Measurements from ENCODE around the gene CDHR3. TPM values are rescaled to one million over a fixed set of nuclear protein-coding genes. Genes with fewer than 3 reads are reported as not detected.

The CDHR3 gene
- polyA plus RNA-seq, 4 donors, result 4.1 to 24.1 (median 5.4) TPM

DNA sequence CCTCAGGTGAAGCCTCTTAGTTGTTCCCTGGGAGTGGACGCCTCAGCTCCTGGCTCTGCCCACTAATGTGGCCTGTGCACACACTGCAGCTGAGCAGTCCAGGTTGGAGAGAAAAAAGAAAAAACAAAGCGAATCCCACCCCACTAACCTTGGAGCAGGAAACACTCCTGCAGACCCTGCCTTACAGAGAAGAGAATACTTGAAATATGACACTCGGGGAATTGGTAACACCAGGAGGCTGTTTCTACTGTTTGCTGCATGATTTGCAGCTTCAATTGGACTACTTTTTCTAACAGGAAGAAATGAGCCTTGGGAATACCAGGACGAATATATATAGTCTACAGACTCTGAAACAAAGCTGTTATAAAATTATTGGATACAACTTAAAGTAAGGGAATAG is 22.2 kb downstream of the CDHR3 start:
- no peak for FAIRE-seq
- Histone ChIP-seq H3K4me3 (ENCODE audit: low read depth in 1 of 3, low read length in 3 of 3) (no peak overlapping the region), H3K9me3 (ENCODE audit: control insufficient read depth in 2 of 2, insufficient read depth in 1 of 2, low read depth in 1 of 2, low read length in 1 of 2) (no peaks in the 10 kb centered on the region), H3K36me3 (ENCODE audit: control insufficient read depth in 3 of 3, insufficient read depth in 2 of 3, low read depth in 1 of 3, low read length in 3 of 3) (no peaks in the 10 kb centered on the region), H3K4me1 (ENCODE audit: control insufficient read depth in 3 of 3, insufficient read depth in 2 of 3, low read depth in 1 of 3, low read length in 2 of 3) (no peaks in the 10 kb centered on the region), H3K27ac (ENCODE audit: low read depth in 1 of 3, low read length in 2 of 3) (no peak overlapping the region), H3K27me3 (ENCODE audit: control insufficient read depth in 3 of 3, insufficient read depth in 3 of 3, low read length in 3 of 3) (no peaks in the 10 kb centered on the region)
- 81 to 86% (median 83%) methylated on average over 4 of the region's 4 CpGs for WGBS, 3 donors
- no peak for DNase-seq

DNA sequence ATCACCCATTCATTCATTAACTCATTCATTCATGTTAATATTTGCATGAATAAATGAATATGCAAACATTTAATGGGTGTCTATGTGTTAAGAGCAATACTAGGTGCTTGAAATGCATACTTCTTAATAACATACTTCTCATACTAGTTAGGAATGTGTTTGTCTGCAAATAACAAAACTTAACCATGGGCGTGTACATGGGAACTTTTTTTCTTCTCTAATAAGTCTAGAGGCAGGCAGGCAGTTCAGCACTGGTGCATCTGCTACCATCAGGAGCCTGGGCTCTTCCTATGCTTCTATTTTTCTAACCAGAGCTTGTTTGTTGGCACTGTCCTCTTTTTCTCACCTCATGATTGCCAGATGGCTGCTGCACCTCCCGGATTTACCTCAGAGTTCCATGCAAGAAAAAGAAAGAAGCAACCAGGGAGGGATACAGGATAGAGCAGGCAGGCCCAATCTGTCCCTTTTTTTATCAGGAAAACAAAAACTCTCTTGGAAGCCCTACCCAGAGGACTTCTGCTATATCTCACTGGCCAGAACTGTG is 22.7 kb downstream of the CDHR3 start:
- H3K27ac ChIP-seq (ENCODE audit: low read depth in 1 of 3, low read length in 2 of 3), result no peak overlapping the region
- no peaks in the 10 kb centered on the region for H3K27me3 ChIP-seq (ENCODE audit: control insufficient read depth in 3 of 3, insufficient read depth in 3 of 3, low read length in 3 of 3)
- no peaks in the 10 kb centered on the region for H3K9me3 ChIP-seq (ENCODE audit: control insufficient read depth in 2 of 2, insufficient read depth in 1 of 2, low read depth in 1 of 2, low read length in 1 of 2)
- no peaks in the 10 kb centered on the region for H3K4me1 ChIP-seq (ENCODE audit: control insufficient read depth in 3 of 3, insufficient read depth in 2 of 3, low read depth in 1 of 3, low read length in 2 of 3)
- no peak for DNase-seq
- FAIRE-seq, result no peak
- no peaks in the 10 kb centered on the region for H3K36me3 ChIP-seq (ENCODE audit: control insufficient read depth in 3 of 3, insufficient read depth in 2 of 3, low read depth in 1 of 3, low read length in 3 of 3)
- 81 to 90% (median 90%) methylated on average over 2 of the region's 2 CpGs for WGBS, 3 donors
- no peak overlapping the region for H3K4me3 ChIP-seq (ENCODE audit: low read depth in 1 of 3, low read length in 3 of 3)

- no peak for FAIRE-seq
Measured at GRCh38 chr7:105987046-105987445, 24.0 kb downstream of the CDHR3 start.

DNA sequence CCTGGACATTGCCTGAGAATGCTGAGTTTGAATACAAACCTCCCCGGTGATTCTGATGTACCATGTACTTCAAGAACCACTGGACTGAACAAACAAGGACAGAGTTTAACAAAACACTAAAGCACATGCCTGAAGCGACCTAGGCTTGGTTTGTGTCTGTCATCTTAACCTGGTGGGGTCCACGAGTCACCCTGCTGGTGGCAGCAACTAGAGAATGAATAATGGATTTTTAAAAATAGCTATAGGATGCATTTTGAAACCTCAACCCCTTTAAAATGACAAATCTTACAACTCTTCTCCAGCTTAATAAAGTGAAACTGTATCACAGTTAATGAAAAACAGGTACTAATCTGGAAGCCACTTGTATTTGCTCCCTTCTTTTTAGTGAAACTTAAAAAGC is 25.2 kb downstream of the CDHR3 start:
- H3K36me3 ChIP-seq (ENCODE audit: control insufficient read depth in 3 of 3, insufficient read depth in 2 of 3, low read depth in 1 of 3, low read length in 3 of 3), result no peaks in the 10 kb centered on the region
- H3K4me1 ChIP-seq (ENCODE audit: control insufficient read depth in 3 of 3, insufficient read depth in 2 of 3, low read depth in 1 of 3, low read length in 2 of 3), result no peaks in the 10 kb centered on the region
- H3K4me3 ChIP-seq (ENCODE audit: low read depth in 1 of 3, low read length in 3 of 3), result no peak overlapping the region
- no peak overlapping the region for H3K27ac ChIP-seq (ENCODE audit: low read depth in 1 of 3, low read length in 2 of 3)
- no peaks in the 10 kb centered on the region for H3K27me3 ChIP-seq (ENCODE audit: control insufficient read depth in 3 of 3, insufficient read depth in 3 of 3, low read length in 3 of 3)
- H3K9me3 ChIP-seq (ENCODE audit: control insufficient read depth in 2 of 2, insufficient read depth in 1 of 2, low read depth in 1 of 2, low read length in 1 of 2), result no peaks in the 10 kb centered on the region
- FAIRE-seq (no peak), DNase-seq (no peak)
- 64 to 83% (median 73%) methylated on average over 3 of the region's 3 CpGs for WGBS, 3 donors

More at GRCh38 chr7:105987046-105987445, 24.0 kb downstream of the CDHR3 start:
- WGBS, 3 donors, result 24 to 62% (median 37%) methylated on average over 2 of the region's 2 CpGs
- Histone ChIP-seq H3K4me1 (ENCODE audit: control insufficient read depth in 3 of 3, insufficient read depth in 2 of 3, low read depth in 1 of 3, low read length in 2 of 3) (no peaks in the 10 kb centered on the region), H3K9me3 (ENCODE audit: control insufficient read depth in 2 of 2, insufficient read depth in 1 of 2, low read depth in 1 of 2, low read length in 1 of 2) (no peaks in the 10 kb centered on the region), H3K4me3 (ENCODE audit: low read depth in 1 of 3, low read length in 3 of 3) (no peak overlapping the region), H3K27me3 (ENCODE audit: control insufficient read depth in 3 of 3, insufficient read depth in 3 of 3, low read length in 3 of 3) (no peaks in the 10 kb centered on the region), H3K36me3 (ENCODE audit: control insufficient read depth in 3 of 3, insufficient read depth in 2 of 3, low read depth in 1 of 3, low read length in 3 of 3) (no peaks in the 10 kb centered on the region), H3K27ac (ENCODE audit: low read depth in 1 of 3, low read length in 2 of 3) (no peak overlapping the region)
- DNase-seq, result no peak

GRCh38 chr7:105989191-105989590 is 26.1 kb downstream of the CDHR3 start:
- Histone ChIP-seq H3K4me1 (ENCODE audit: control insufficient read depth in 3 of 3, insufficient read depth in 2 of 3, low read depth in 1 of 3, low read length in 2 of 3) (no peaks in the 10 kb centered on the region), H3K27me3 (ENCODE audit: control insufficient read depth in 3 of 3, insufficient read depth in 3 of 3, low read length in 3 of 3) (no peaks in the 10 kb centered on the region), H3K4me3 (ENCODE audit: low read depth in 1 of 3, low read length in 3 of 3) (no peak overlapping the region), H3K27ac (ENCODE audit: low read depth in 1 of 3, low read length in 2 of 3) (no peak overlapping the region), H3K36me3 (ENCODE audit: control insufficient read depth in 3 of 3, insufficient read depth in 2 of 3, low read depth in 1 of 3, low read length in 3 of 3) (no peaks in the 10 kb centered on the region), H3K9me3 (ENCODE audit: control insufficient read depth in 2 of 2, insufficient read depth in 1 of 2, low read depth in 1 of 2, low read length in 1 of 2) (no peaks in the 10 kb centered on the region)
- FAIRE-seq (no peak), DNase-seq (no peak)
- WGBS, 3 donors, result 23 to 69% (median 54%) methylated on average over 2 of the region's 2 CpGs

DNA sequence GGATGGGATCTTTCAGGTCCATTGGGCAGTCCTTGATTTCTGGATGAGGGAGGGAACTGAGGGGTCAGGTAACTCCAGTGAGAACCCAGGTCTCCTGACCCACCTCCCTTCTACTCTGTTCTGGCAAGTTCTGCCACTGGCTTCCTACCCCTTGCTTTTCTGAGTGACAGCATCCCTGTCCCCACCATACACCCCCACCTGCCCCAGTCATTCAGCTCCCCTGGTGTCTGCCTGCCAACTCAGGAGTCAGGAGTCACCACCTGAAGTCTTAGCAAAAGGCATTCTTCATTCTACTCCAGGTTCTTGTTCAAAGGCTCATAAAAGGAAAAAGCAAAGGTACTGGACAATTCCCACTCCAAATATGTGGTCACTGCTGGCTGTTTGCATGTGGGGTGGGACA is 26.6 kb downstream of the CDHR3 start:
- Histone ChIP-seq H3K27ac (ENCODE audit: low read depth in 1 of 3, low read length in 2 of 3) (no peak overlapping the region), H3K36me3 (ENCODE audit: control insufficient read depth in 3 of 3, insufficient read depth in 2 of 3, low read depth in 1 of 3, low read length in 3 of 3) (no peaks in the 10 kb centered on the region), H3K4me3 (ENCODE audit: low read depth in 1 of 3, low read length in 3 of 3) (no peak overlapping the region), H3K9me3 (ENCODE audit: control insufficient read depth in 2 of 2, insufficient read depth in 1 of 2, low read depth in 1 of 2, low read length in 1 of 2) (no peaks in the 10 kb centered on the region), H3K4me1 (ENCODE audit: control insufficient read depth in 3 of 3, insufficient read depth in 2 of 3, low read depth in 1 of 3, low read length in 2 of 3) (no peaks in the 10 kb centered on the region), H3K27me3 (ENCODE audit: control insufficient read depth in 3 of 3, insufficient read depth in 3 of 3, low read length in 3 of 3) (no peaks in the 10 kb centered on the region)
- FAIRE-seq (no peak), DNase-seq (no peak)

- DNase-seq (no peak), FAIRE-seq (no peak)
- Histone ChIP-seq H3K27ac (ENCODE audit: low read depth in 1 of 3, low read length in 2 of 3) (no peak overlapping the region), H3K9me3 (ENCODE audit: control insufficient read depth in 2 of 2, insufficient read depth in 1 of 2, low read depth in 1 of 2, low read length in 1 of 2) (no peaks in the 10 kb centered on the region), H3K4me1 (ENCODE audit: control insufficient read depth in 3 of 3, insufficient read depth in 2 of 3, low read depth in 1 of 3, low read length in 2 of 3) (no peaks in the 10 kb centered on the region), H3K36me3 (ENCODE audit: control insufficient read depth in 3 of 3, insufficient read depth in 2 of 3, low read depth in 1 of 3, low read length in 3 of 3) (no peaks in the 10 kb centered on the region), H3K4me3 (ENCODE audit: low read depth in 1 of 3, low read length in 3 of 3) (no peak overlapping the region), H3K27me3 (ENCODE audit: control insufficient read depth in 3 of 3, insufficient read depth in 3 of 3, low read length in 3 of 3) (no peaks in the 10 kb centered on the region)
- 81 to 85% (median 84%) methylated on average over 7 of the region's 7 CpGs for WGBS, 3 donors
Measured at GRCh38 chr7:105990141-105990540, 27.1 kb downstream of the CDHR3 start.

- FAIRE-seq, result no peak
- H3K27ac ChIP-seq (ENCODE audit: low read depth in 1 of 3, low read length in 2 of 3), result no peak overlapping the region
- no peak for DNase-seq
- H3K4me1 ChIP-seq (ENCODE audit: control insufficient read depth in 3 of 3, insufficient read depth in 2 of 3, low read depth in 1 of 3, low read length in 2 of 3), result no peaks in the 10 kb centered on the region
- H3K9me3 ChIP-seq (ENCODE audit: control insufficient read depth in 2 of 2, insufficient read depth in 1 of 2, low read depth in 1 of 2, low read length in 1 of 2), result no peaks in the 10 kb centered on the region
- H3K4me3 ChIP-seq (ENCODE audit: low read depth in 1 of 3, low read length in 3 of 3), result no peak overlapping the region
- 67 to 88% (median 88%) methylated on average over 5 of the region's 5 CpGs for WGBS, 3 donors
- no peaks in the 10 kb centered on the region for H3K36me3 ChIP-seq (ENCODE audit: control insufficient read depth in 3 of 3, insufficient read depth in 2 of 3, low read depth in 1 of 3, low read length in 3 of 3)
- no peaks in the 10 kb centered on the region for H3K27me3 ChIP-seq (ENCODE audit: control insufficient read depth in 3 of 3, insufficient read depth in 3 of 3, low read length in 3 of 3)
Measured at GRCh38 chr7:105990727-105991453, 27.8 kb downstream of the CDHR3 start.

DNA sequence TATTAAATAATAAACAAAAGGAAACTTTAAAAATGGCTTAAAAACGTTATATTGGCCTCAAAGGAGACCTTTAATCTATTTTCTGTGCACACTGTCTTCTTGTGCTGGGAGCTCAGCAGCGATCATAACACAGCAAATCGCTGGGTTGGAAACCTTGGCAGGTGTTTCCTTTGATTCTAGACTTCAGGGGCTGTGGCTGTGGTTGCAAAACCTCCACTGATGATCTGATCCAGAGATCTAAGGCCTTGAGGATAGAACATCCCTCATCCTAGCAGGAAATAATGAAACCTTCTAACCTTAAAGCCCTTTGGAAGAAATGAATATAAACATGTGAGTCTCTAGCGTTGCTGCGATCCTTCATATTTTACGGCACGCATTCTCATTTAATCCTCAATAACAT is 29.8 kb downstream of the CDHR3 start:
- H3K36me3 ChIP-seq (ENCODE audit: control insufficient read depth in 3 of 3, insufficient read depth in 2 of 3, low read depth in 1 of 3, low read length in 3 of 3), result no peaks in the 10 kb centered on the region
- 66 to 90% (median 71%) methylated on average over 7 of the region's 7 CpGs for WGBS, 3 donors

More for the DNA sequence above, 29.8 kb downstream of the CDHR3 start:
- FAIRE-seq (no peak), DNase-seq (no peak)
- no peaks in the 10 kb centered on the region for H3K27me3 ChIP-seq (ENCODE audit: control insufficient read depth in 3 of 3, insufficient read depth in 3 of 3, low read length in 3 of 3)
- no peaks in the 10 kb centered on the region for H3K9me3 ChIP-seq (ENCODE audit: control insufficient read depth in 2 of 2, insufficient read depth in 1 of 2, low read depth in 1 of 2, low read length in 1 of 2)
- peaks cover 0 to 12% (median 0%) of the 10 kb centered on the region in 3 donors for H3K4me1 ChIP-seq (ENCODE audit: control insufficient read depth in 3 of 3, insufficient read depth in 2 of 3, low read depth in 1 of 3, low read length in 2 of 3)
- H3K4me3 ChIP-seq (ENCODE audit: low read depth in 1 of 3, low read length in 3 of 3), result no peak overlapping the region
- H3K27ac ChIP-seq (ENCODE audit: low read depth in 1 of 3, low read length in 2 of 3), result no peak overlapping the region

All from small intestine (tissue), 7 donors.